ENCODE results near the gene SMIM28.

DNA sequence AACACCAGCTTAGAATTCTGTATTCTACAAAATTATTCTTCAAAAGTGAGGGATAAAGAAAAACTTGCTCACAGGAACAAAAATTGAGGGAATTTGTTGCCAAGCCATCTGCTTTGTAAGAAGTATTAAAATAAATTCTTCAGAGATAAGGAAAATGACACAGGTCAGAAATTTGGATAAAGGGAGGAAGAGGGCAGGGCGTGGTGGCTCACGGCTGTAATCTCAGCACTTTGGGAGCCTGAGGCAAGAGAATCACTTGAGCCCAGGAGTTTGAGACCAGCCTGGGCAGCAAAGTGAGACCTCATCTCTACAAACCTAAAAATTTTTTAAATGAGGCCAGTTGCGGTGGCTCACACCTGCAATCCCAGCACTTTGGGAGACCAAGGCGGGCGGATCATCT, 11.8 kb downstream of the SMIM28 start:
- TF ChIP-seq EP300 (IDR thresholded peaks at IDR 0.05) (no peak), POLR2A (IDR thresholded peaks at IDR 0.05) (no peak)
- TF ChIP-seq, protein P1, sequence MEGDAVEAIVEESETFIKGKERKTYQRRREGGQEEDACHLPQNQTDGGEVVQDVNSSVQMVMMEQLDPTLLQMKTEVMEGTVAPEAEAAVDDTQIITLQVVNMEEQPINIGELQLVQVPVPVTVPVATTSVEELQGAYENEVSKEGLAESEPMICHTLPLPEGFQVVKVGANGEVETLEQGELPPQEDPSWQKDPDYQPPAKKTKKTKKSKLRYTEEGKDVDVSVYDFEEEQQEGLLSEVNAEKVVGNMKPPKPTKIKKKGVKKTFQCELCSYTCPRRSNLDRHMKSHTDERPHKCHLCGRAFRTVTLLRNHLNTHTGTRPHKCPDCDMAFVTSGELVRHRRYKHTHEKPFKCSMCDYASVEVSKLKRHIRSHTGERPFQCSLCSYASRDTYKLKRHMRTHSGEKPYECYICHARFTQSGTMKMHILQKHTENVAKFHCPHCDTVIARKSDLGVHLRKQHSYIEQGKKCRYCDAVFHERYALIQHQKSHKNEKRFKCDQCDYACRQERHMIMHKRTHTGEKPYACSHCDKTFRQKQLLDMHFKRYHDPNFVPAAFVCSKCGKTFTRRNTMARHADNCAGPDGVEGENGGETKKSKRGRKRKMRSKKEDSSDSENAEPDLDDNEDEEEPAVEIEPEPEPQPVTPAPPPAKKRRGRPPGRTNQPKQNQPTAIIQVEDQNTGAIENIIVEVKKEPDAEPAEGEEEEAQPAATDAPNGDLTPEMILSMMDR (IDR thresholded peaks at IDR 0.05), result no peak

Data from ovary (tissue), 3 donors.